H9 (cell line): ENCODE data around the gene HDAC5. TPM values are rescaled to one million over a fixed set of nuclear protein-coding genes. Genes with fewer than 3 reads are reported as not detected.
A peak's percentile ranks its signal among the peaks of the same experiment; 100 is the strongest.

ENCODE experiments used
- DNase-seq: peaks from one replicate; pipeline ENCODE4 v3.0.0-alpha.2; 2017
- H2AFZ ChIP-seq: one replicate; pipeline ENCODE4 v1.6.1; 2013; ENCODE audit warnings: mild to moderate bottlenecking, low read length, control low read depth, moderate library complexity
- H2AK5ac ChIP-seq: 2 replicates; pipeline ENCODE4 v1.6.1; 2013; ENCODE audit warnings: low read length, control low read depth, mixed read lengths; ENCODE audit not compliant: insufficient read length
- H2BK120ac ChIP-seq: one replicate; pipeline ENCODE4 v1.6.1; 2013; ENCODE audit warnings: low read depth, mild to moderate bottlenecking, low read length, control low read depth, inconsistent platforms; ENCODE audit not compliant: poor library complexity, severe bottlenecking
- H2BK12ac ChIP-seq: 2 replicates; pipeline ENCODE4 v1.6.1; 2013; ENCODE audit warnings: low read length, control low read depth, mixed read lengths, low read depth; ENCODE audit not compliant: insufficient read length
- H2BK15ac ChIP-seq: 2 replicates; pipeline ENCODE4 v1.6.1; 2013; ENCODE audit warnings: low read depth, low read length, control low read depth
- H2BK20ac ChIP-seq: one replicate; pipeline ENCODE4 v1.6.1; 2013; ENCODE audit warnings: low read depth, mild to moderate bottlenecking, low read length, control low read depth, inconsistent platforms; ENCODE audit not compliant: poor library complexity, severe bottlenecking
- H2BK5ac ChIP-seq: 2 replicates; pipeline ENCODE4 v1.6.1; 2013; ENCODE audit warnings: low read length, control low read depth, mixed read lengths; ENCODE audit not compliant: insufficient read length
- H3K14ac ChIP-seq: 2 replicates; pipeline ENCODE4 v1.6.1; 2013; ENCODE audit warnings: low read length, control low read depth; ENCODE audit not compliant: insufficient read depth
- H3K18ac ChIP-seq: 2 replicates; pipeline ENCODE4 v1.6.1; 2013; ENCODE audit warnings: low read depth, mild to moderate bottlenecking, mixed read lengths, low read length, control low read depth; ENCODE audit not compliant: insufficient read length
- H3K23ac ChIP-seq: 2 replicates; pipeline ENCODE4 v1.6.1; 2013; ENCODE audit warnings: low read length, control low read depth, mixed read lengths, low read depth; ENCODE audit not compliant: insufficient read length
- H3K23me2 ChIP-seq: 2 replicates; pipeline ENCODE4 v1.6.1; 2013; ENCODE audit warnings: low read depth, mild to moderate bottlenecking, mixed read lengths, low read length, control low read depth; ENCODE audit not compliant: insufficient read length, poor library complexity, severe bottlenecking
- H3K27ac ChIP-seq: 2 replicates; pipeline ENCODE4 v1.5.1; 2013; ENCODE audit warnings: low read length, control low read depth, mixed read lengths, low read depth; ENCODE audit not compliant: insufficient read length
- H3K27me3 ChIP-seq: 2 replicates; pipeline ENCODE4 v1.6.1; 2013; ENCODE audit warnings: low read length, control low read depth, inconsistent platforms; ENCODE audit not compliant: insufficient read depth
- H3K4ac ChIP-seq: 2 replicates; pipeline ENCODE4 v1.6.1; 2013; ENCODE audit warnings: low read depth, mild to moderate bottlenecking, control low read depth, inconsistent platforms, low read length, moderate library complexity
- H3K4me1 ChIP-seq: 2 replicates; pipeline ENCODE4 v1.6.1; 2013; ENCODE audit warnings: low read length, control low read depth, inconsistent platforms; ENCODE audit not compliant: insufficient read depth
- H3K4me2 ChIP-seq: 2 replicates; pipeline ENCODE4 v1.6.1; 2013; ENCODE audit warnings: low read length, control low read depth, mixed read lengths; ENCODE audit not compliant: insufficient read length, insufficient read depth
- H3K56ac ChIP-seq: 2 replicates; pipeline ENCODE4 v1.6.1; 2013; ENCODE audit warnings: low read depth, mild to moderate bottlenecking, mixed read lengths, low read length, control low read depth; ENCODE audit not compliant: insufficient read length
- H3K79me1 ChIP-seq: 2 replicates; pipeline ENCODE4 v1.6.1; 2013; ENCODE audit warnings: low read depth, mild to moderate bottlenecking, moderate library complexity, low read length, control low read depth, inconsistent platforms; ENCODE audit not compliant: insufficient read depth, poor library complexity, severe bottlenecking
- H3K79me2 ChIP-seq: 2 replicates; pipeline ENCODE4 v1.6.1; 2013; ENCODE audit warnings: low read length, control low read depth, inconsistent platforms; ENCODE audit not compliant: insufficient read depth
- H3K9ac ChIP-seq: 2 replicates; pipeline ENCODE4 v1.6.1; 2013; ENCODE audit warnings: low read length, control low read depth, mixed read lengths; ENCODE audit not compliant: insufficient read length; ENCODE audit errors: extremely low read depth
- H3K9me3 ChIP-seq: one replicate; pipeline ENCODE4 v1.6.1; 2013; ENCODE audit warnings: low read depth, low read length, inconsistent platforms; ENCODE audit not compliant: control insufficient read depth
- H3T11ph ChIP-seq: one replicate; pipeline ENCODE4 v1.6.1; 2013; ENCODE audit warnings: mild to moderate bottlenecking, low read length, control low read depth, inconsistent platforms
- H4K20me1 ChIP-seq: one replicate; pipeline ENCODE4 v1.6.1; 2013; ENCODE audit not compliant: control insufficient read depth, insufficient read length, insufficient read depth
- H4K5ac ChIP-seq: 2 replicates; pipeline ENCODE4 v1.6.1; 2013; ENCODE audit warnings: low read depth, mild to moderate bottlenecking, mixed read lengths, low read length, control low read depth; ENCODE audit not compliant: insufficient read length
- H4K8ac ChIP-seq: replicated peaks from 2 replicates; pipeline ENCODE4 v1.6.1; 2013; ENCODE audit warnings: low read length, control low read depth, mixed read lengths, low read depth; ENCODE audit not compliant: insufficient read length
- H4K91ac ChIP-seq: 2 replicates; pipeline ENCODE4 v1.6.1; 2013; ENCODE audit warnings: low read depth, mild to moderate bottlenecking, moderate library complexity, mixed read lengths, low read length, control low read depth; ENCODE audit not compliant: insufficient read length
- H3K27ac Mint-ChIP-seq, 3 experiments: 2 replicates in 2 of 3; 3 replicates in 1 of 3; pipeline ENCODE4 v1.8.0; 2020 to 2021; ENCODE audit warnings: mixed read lengths in 3 of 3, mild to moderate bottlenecking in 1 of 3, moderate library complexity in 1 of 3
- H3K27me3 Mint-ChIP-seq: 2 replicates; pipeline ENCODE4 v1.8.0; 2021; ENCODE audit warnings: low read depth, mild to moderate bottlenecking, moderate library complexity, mixed read lengths
- H3K36me3 Mint-ChIP-seq, 3 experiments: 2 replicates in 2 of 3; 3 replicates in 1 of 3; pipeline ENCODE4 v1.8.0; 2020 to 2021; ENCODE audit warnings: low read depth in 3 of 3, mixed read lengths in 3 of 3; ENCODE audit not compliant: insufficient read depth in 1 of 3
- H3K4me1 Mint-ChIP-seq, 2 experiments: 2 replicates each; pipeline ENCODE4 v1.8.0; 2020; ENCODE audit warnings: mixed read lengths in 2 of 2
- H3K4me3 Mint-ChIP-seq, 2 experiments: 2 replicates in 1 of 2; 3 replicates in 1 of 2; pipeline ENCODE4 v1.8.0; 2020 to 2021; ENCODE audit warnings: mild to moderate bottlenecking in 2 of 2, mixed read lengths in 2 of 2, moderate library complexity in 1 of 2
- H3K9me3 Mint-ChIP-seq, 2 experiments: 2 replicates in 1 of 2; 3 replicates in 1 of 2; pipeline ENCODE4 v1.8.0; 2020; ENCODE audit warnings: mild to moderate bottlenecking in 2 of 2, mixed read lengths in 2 of 2, moderate library complexity in 1 of 2
- CTCF ChIP-seq: fragments of 200-600 bp; sonication (generic); conservative IDR thresholded peaks from 3 replicates; pipeline ENCODE4 v1.8.0; 2021; ENCODE audit warnings: antibody characterized with exemption, mild to moderate bottlenecking
- WGBS: extraction: QIAGEN DNeasy Blood & Tissue Kit; methylation state at CpG from one replicate; pipeline ENCODE4 v1.1.7; 2013; ENCODE audit warnings: missing lambda C conversion rate, low lambda C conversion rate, mixed read lengths; ENCODE audit not compliant: insufficient read length; ENCODE audit errors: extremely low coverage; 5-methylcytosine and 5-hydroxymethylcytosine counted together
- total RNA-seq: library from RNA; stranded (reverse); gene quantifications from 2 replicates; pipeline ENCODE4 v1.2.1, GENCODE V29; 2021

HDAC5 gene
- total RNA-seq, 1 experiment from 2014 or later = 39.5 TPM

DNA sequence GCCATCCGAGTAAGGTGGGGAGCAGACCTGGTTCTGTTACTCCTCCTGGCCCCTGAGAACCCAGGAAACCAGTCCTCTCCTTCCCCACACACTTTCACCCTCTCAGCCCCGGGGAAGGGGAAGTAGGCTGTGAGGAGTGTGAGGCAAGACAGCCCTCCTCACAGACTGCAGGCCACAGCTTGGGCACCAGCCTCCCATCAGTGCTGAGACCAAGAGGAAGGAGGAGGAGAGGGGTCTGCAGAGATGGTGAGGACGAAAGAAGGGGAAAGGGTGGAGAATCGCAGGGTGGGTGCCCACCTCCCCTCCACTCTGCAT, 45.9 kb downstream of the HDAC5 start:
- H2BK5ac ChIP-seq = no peak overlapping the region
- no peak overlapping the region for H3K4ac ChIP-seq
- peaks cover 3 to 15% of the 10 kb centered on the region in 2 experiments; a peak in 3 of 4 replicates for H3K4me1 Mint-ChIP-seq
- no peak overlapping the region for H2AFZ ChIP-seq
- no peaks in the 10 kb centered on the region for H4K20me1 ChIP-seq
- no peak overlapping the region for H2BK15ac ChIP-seq
- H4K91ac ChIP-seq = no peak overlapping the region
- no peaks in the 10 kb centered on the region for H3K27me3 ChIP-seq
- no CpG with 5 or more reads among the region's 4 CpGs for WGBS
- no peak overlapping the region for H4K8ac ChIP-seq
- no peak for TF ChIP-seq CTCF
- no peak overlapping the region for H2BK120ac ChIP-seq
- no peak overlapping the region for H3K9ac ChIP-seq
- H3K27ac ChIP-seq = no peak overlapping the region
- H2AK5ac ChIP-seq = no peak overlapping the region
- H2BK12ac ChIP-seq = no peak overlapping the region
- H3K4me3 Mint-ChIP-seq = no peak overlapping the region
- no peak overlapping the region for H3K4me2 ChIP-seq
- no peak overlapping the region for H2BK20ac ChIP-seq
- H3K79me2 ChIP-seq = no peaks in the 10 kb centered on the region
- no peak overlapping the region for H3K18ac ChIP-seq
- no peaks in the 10 kb centered on the region for H3K9me3 Mint-ChIP-seq
- peak overlapping the region in 2 of 3 experiments; percentile 76 to 83; a peak in 4 of 7 replicates for H3K27ac Mint-ChIP-seq
- no peak overlapping the region for H3K14ac ChIP-seq
- no peak overlapping the region for H4K5ac ChIP-seq
- H3K79me1 ChIP-seq = no peaks in the 10 kb centered on the region
- DNase-seq = peak; percentile 24
- H3K56ac ChIP-seq = no peak overlapping the region
- peaks cover 33 to 81% (median 68%) of the 10 kb centered on the region in 3 experiments; a peak in 6 of 7 replicates for H3K36me3 Mint-ChIP-seq
- no peaks in the 10 kb centered on the region for H3K23me2 ChIP-seq
- H3K4me1 ChIP-seq = no peaks in the 10 kb centered on the region
- H3T11ph ChIP-seq = no peak overlapping the region
- H3K23ac ChIP-seq = no peak overlapping the region
- H3K9me3 ChIP-seq = no peaks in the 10 kb centered on the region
- peaks cover 1% of the 10 kb centered on the region for H3K27me3 Mint-ChIP-seq
